H1 (cell line): ENCODE results near the gene OR10C1. TPM values are rescaled to one million over a fixed set of nuclear protein-coding genes. Genes with fewer than 3 reads are reported as not detected.

Experiments
- BACH1 ChIP-seq: IDR thresholded peaks from 2 replicates; pipeline ENCODE4 v1.6.1; 2012; ENCODE audit warnings: low read length, improper control_type of control experiment
- EGR1 ChIP-seq: IDR thresholded peaks from 2 replicates; pipeline ENCODE4 v1.6.1; 2011; ENCODE audit warnings: low read depth, low read length, borderline replicate concordance
- RXRA ChIP-seq: IDR thresholded peaks from 2 replicates; pipeline ENCODE4 v1.6.1; 2011; ENCODE audit warnings: low read depth, mild to moderate bottlenecking, low read length, moderate library complexity; ENCODE audit not compliant: insufficient read depth
- SP4 ChIP-seq: IDR thresholded peaks from 2 replicates; pipeline ENCODE4 v1.6.1; 2012; ENCODE audit warnings: low read length, inconsistent platforms
- TAF7 ChIP-seq: optimal IDR thresholded peaks from 2 replicates; pipeline ENCODE3; 2011; ENCODE audit warnings: low read depth, mild to moderate bottlenecking, inconsistent platforms, low read length, moderate library complexity, borderline replicate concordance
- polyA plus RNA-seq, 7 experiments: library from polyadenylated mRNA; depleted of rRNA in 3 of 7; stranded (reverse) in 5 of 7; unstranded in 2 of 7; fragments of >200 nt in 5 of 7; fragments of 200-250 nt in 2 of 7; gene quantifications; 1 replicate in 5 of 7; 2 replicates in 1 of 7; 4 replicates in 1 of 7; pipeline versions ENCODE4 v1.2.1 to v1.2.3, GENCODE V29; 2011 to 2013; ENCODE audit warnings: missing spikeins in 2 of 7, mixed read lengths in 2 of 7
- total RNA-seq: library from RNA; stranded (reverse); fragmentation: NEBNext Ultra II Directional; extraction: Animal tissue kit (Norgen Biotek cat#: 25700); gene quantifications from 2 replicates; pipeline ENCODE4 v1.2.1, GENCODE V29; 2021
- TF ChIP-seq, protein P1 (sequence below): fragments of 300-600 bp; sonication (generic); IDR thresholded peaks from 2 replicates; pipeline ENCODE4 v1.7.1; 2012; ENCODE audit warnings: low read length, moderate library complexity, mild to moderate bottlenecking, inconsistent platforms; ENCODE audit not compliant: insufficient replicate concordance
- TF ChIP-seq, protein P2 (sequence below), 3 experiments: IDR thresholded peaks; 1 replicate in 2 of 3; 2 replicates in 1 of 3; pipeline versions ENCODE4 v1.5.1 to v1.6.1; 2011; ENCODE audit warnings: low read length in 3 of 3, mild to moderate bottlenecking in 3 of 3, inconsistent platforms in 2 of 3, low read depth in 1 of 3, moderate library complexity in 1 of 3; ENCODE audit not compliant: insufficient read depth in 1 of 3; ENCODE audit errors: control extremely low read depth in 1 of 3

Gene OR10C1
- total and polyA plus RNA-seq, 2 of the 8 experiments (the other 6 are each of a cell fraction or from before 2014, with no cell fraction given) = not detected

DNA sequence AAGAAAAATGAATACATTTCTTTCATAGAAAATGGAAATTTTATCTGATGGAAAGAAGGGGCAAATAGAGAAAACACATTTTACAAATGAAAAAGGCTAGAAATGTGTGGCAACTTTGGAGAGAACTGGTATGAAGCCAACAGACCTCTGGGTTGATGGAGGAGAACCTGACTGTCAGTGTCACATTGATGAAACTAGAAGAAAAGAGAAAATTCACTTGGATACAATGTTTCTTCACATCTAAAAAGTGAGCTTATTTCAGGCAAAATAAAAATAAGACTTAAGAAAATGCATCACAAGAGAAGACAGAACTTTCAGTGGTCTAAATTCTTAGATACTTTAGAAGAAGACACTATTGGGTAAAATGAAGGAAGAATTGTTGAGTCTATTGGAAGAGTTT lies 43.8 kb upstream of the OR10C1 start, which contains the start of gene OR12D2 (continued):
- TF ChIP-seq, protein P1, sequence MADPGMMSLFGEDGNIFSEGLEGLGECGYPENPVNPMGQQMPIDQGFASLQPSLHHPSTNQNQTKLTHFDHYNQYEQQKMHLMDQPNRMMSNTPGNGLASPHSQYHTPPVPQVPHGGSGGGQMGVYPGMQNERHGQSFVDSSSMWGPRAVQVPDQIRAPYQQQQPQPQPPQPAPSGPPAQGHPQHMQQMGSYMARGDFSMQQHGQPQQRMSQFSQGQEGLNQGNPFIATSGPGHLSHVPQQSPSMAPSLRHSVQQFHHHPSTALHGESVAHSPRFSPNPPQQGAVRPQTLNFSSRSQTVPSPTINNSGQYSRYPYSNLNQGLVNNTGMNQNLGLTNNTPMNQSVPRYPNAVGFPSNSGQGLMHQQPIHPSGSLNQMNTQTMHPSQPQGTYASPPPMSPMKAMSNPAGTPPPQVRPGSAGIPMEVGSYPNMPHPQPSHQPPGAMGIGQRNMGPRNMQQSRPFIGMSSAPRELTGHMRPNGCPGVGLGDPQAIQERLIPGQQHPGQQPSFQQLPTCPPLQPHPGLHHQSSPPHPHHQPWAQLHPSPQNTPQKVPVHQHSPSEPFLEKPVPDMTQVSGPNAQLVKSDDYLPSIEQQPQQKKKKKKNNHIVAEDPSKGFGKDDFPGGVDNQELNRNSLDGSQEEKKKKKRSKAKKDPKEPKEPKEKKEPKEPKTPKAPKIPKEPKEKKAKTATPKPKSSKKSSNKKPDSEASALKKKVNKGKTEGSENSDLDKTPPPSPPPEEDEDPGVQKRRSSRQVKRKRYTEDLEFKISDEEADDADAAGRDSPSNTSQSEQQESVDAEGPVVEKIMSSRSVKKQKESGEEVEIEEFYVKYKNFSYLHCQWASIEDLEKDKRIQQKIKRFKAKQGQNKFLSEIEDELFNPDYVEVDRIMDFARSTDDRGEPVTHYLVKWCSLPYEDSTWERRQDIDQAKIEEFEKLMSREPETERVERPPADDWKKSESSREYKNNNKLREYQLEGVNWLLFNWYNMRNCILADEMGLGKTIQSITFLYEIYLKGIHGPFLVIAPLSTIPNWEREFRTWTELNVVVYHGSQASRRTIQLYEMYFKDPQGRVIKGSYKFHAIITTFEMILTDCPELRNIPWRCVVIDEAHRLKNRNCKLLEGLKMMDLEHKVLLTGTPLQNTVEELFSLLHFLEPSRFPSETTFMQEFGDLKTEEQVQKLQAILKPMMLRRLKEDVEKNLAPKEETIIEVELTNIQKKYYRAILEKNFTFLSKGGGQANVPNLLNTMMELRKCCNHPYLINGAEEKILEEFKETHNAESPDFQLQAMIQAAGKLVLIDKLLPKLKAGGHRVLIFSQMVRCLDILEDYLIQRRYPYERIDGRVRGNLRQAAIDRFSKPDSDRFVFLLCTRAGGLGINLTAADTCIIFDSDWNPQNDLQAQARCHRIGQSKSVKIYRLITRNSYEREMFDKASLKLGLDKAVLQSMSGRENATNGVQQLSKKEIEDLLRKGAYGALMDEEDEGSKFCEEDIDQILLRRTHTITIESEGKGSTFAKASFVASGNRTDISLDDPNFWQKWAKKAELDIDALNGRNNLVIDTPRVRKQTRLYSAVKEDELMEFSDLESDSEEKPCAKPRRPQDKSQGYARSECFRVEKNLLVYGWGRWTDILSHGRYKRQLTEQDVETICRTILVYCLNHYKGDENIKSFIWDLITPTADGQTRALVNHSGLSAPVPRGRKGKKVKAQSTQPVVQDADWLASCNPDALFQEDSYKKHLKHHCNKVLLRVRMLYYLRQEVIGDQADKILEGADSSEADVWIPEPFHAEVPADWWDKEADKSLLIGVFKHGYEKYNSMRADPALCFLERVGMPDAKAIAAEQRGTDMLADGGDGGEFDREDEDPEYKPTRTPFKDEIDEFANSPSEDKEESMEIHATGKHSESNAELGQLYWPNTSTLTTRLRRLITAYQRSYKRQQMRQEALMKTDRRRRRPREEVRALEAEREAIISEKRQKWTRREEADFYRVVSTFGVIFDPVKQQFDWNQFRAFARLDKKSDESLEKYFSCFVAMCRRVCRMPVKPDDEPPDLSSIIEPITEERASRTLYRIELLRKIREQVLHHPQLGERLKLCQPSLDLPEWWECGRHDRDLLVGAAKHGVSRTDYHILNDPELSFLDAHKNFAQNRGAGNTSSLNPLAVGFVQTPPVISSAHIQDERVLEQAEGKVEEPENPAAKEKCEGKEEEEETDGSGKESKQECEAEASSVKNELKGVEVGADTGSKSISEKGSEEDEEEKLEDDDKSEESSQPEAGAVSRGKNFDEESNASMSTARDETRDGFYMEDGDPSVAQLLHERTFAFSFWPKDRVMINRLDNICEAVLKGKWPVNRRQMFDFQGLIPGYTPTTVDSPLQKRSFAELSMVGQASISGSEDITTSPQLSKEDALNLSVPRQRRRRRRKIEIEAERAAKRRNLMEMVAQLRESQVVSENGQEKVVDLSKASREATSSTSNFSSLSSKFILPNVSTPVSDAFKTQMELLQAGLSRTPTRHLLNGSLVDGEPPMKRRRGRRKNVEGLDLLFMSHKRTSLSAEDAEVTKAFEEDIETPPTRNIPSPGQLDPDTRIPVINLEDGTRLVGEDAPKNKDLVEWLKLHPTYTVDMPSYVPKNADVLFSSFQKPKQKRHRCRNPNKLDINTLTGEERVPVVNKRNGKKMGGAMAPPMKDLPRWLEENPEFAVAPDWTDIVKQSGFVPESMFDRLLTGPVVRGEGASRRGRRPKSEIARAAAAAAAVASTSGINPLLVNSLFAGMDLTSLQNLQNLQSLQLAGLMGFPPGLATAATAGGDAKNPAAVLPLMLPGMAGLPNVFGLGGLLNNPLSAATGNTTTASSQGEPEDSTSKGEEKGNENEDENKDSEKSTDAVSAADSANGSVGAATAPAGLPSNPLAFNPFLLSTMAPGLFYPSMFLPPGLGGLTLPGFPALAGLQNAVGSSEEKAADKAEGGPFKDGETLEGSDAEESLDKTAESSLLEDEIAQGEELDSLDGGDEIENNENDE = no peak
- TF ChIP-seq EGR1 = no peak
- TF ChIP-seq RXRA = no peak
- TF ChIP-seq TAF7 = no peak
- TF ChIP-seq, protein P2, sequence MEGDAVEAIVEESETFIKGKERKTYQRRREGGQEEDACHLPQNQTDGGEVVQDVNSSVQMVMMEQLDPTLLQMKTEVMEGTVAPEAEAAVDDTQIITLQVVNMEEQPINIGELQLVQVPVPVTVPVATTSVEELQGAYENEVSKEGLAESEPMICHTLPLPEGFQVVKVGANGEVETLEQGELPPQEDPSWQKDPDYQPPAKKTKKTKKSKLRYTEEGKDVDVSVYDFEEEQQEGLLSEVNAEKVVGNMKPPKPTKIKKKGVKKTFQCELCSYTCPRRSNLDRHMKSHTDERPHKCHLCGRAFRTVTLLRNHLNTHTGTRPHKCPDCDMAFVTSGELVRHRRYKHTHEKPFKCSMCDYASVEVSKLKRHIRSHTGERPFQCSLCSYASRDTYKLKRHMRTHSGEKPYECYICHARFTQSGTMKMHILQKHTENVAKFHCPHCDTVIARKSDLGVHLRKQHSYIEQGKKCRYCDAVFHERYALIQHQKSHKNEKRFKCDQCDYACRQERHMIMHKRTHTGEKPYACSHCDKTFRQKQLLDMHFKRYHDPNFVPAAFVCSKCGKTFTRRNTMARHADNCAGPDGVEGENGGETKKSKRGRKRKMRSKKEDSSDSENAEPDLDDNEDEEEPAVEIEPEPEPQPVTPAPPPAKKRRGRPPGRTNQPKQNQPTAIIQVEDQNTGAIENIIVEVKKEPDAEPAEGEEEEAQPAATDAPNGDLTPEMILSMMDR (IDR thresholded peaks at IDR 0.05; ENCODE audit: control extremely low read depth in 1 of 3, insufficient read depth in 1 of 3, low read depth in 1 of 3, low read length in 3 of 3) = no peak
- no peak for TF ChIP-seq BACH1
- no peak for TF ChIP-seq SP4
